Left lobe of liver (tissue), 2 donors: Measurements from ENCODE around the gene GCK. TPM values are rescaled to one million over a fixed set of nuclear protein-coding genes. Genes with fewer than 3 reads are reported as not detected.
"Not testable (repeated sequence)": the region's sequence is repeated elsewhere in the genome, so short reads cannot be mapped to it uniquely, and the experiment has no call there.

Experiments
- ATAC-seq: fragments of 200-7000 bp; cut with Tn5 transposase; one replicate; pipeline ENCODE4 v1.9.1; 2020; ENCODE audit warnings: mild to moderate bottlenecking, moderate library complexity
- DNase-seq: peaks from one replicate; pipeline ENCODE4 v3.0.0-alpha.2; 2020; ENCODE audit warnings: low spot score
- total RNA-seq: library from RNA; stranded (reverse); gene quantifications from one replicate; pipeline ENCODE4 v1.2.1, GENCODE V29; 2021
- donor health status: DM: no; HTN: no; CAD: no; lungs with moderate emphysema.
- donor health status: DM: no; HTN: yes; CAD: no.

GCK gene
- total RNA-seq, 1 donor from 2014 or later = 1.7 TPM

DNA sequence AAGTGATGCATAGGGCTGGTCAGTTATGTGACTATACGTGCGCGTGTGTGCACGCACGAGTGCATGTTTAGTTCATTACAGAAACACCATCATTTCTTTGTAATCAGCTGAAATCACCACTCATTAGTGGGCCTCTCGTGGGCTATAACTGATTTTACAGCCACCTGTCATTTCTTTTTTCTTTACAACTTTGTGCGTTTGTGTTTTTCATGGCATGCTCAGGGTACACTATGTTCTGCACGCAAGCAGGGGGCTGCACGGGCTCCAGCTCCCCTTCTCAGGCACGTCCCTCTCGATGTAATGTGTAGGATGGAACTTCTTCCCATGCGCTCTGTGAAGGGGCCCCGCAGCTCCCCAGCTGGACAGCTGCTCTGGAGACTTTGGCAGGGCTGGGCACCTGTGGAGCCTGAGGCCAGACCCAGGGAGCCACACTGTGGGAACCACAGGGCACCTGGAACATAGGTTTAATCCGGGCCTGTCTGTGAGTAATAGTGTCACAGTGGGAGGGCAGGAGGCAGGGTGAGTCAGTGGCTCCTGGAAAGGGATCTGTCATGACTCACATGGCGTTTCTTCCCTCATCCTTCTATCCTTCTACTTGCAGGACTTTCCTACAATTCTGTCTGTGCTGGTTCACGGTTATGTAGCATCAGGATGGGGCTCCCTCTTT is 4.9 kb downstream of the GCK start:
- ATAC-seq (no peak), DNase-seq (peak; percentile 35)

DNA sequence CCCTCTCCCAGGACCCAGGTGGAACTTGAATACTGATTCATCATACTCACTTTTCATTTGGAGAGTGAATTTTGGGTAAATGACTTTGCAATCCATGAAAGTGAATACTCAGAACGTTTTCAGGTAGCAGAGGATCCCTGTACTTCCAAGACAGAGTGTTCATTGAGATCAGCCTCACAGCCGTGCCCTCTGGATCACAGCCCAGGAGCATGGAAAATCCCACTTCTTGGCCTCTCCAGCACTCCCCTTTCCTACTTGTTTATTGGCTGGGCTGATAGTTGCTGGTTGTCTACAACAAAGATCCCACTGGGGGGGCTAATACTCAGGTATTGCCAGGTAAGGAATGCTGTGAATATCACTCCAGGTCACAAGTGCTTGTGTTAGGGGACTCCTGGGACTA is 5.9 kb downstream of the GCK start:
- ATAC-seq (no peak), DNase-seq (no peak)

DNA sequence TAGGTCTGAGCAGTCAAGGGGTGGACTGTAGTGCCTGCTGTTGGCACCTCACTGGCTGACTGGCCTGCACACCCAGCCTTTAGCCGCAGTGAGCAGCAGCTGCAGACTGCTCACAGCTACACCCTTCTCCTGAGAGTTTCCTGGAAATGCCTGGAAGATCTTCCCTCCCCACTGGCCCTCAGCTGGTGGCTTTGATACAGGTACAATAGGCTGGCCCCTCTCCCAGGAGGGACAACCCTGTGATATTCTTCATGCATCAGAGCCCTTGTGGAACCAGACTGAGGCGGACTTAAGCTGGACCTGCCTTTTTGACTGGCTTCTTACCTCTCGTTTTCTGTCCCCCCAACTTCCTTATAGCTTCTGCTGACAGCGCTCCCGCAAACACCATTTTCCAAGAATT is 6.4 kb downstream of the GCK start:
- ATAC-seq = no peak
- DNase-seq = peak; percentile 15

DNA sequence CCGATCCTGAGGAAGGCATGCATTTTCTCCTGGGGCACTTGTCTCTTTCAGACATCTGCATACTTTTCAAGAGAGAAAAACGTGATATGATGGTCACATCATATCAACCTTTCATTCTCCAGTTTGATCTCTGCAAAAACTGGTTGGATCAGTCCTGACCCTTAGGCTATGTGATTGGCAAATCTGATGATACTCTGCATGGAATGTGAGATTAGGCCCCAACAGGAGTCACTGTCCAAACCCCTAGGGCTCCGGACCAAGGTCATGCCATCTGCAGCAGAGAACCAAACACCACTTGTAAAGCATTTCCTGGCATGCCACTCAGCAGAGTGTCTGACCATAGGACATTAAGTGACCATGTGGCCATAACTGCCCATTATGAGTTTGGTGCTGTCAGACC is 8.6 kb downstream of the GCK start:
- ATAC-seq = no peak

DNA sequence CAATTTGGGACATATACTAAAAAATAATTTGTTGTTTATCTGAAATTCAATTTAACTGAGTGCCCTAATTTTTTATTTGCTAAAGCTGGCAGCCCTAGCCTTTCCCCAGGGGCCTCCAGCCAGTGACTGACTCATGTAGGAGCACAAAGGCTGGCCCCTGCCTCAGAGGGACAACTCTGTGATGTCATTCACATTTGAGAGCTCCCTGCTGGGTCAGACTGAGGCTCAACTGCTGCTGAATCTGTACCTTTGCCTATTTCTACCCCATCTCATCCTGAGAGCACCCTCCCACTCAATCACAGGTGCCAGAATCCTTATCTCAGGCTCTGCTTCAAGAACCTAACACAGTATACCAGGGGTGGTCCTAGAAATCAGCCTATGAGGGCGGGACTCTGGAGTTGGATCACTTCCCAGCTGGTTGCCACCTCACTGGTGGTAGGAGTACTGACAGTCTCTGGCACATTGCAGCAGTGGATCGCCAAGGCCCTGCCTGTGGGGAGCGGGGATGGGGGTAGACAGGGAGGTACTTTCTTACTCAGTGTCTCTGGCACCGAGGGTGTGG is 11.6 kb downstream of the GCK start:
- no peak for ATAC-seq

More for the DNA sequence above, 8.6 kb downstream of the GCK start:
- DNase-seq = peak; percentile 22

DNA sequence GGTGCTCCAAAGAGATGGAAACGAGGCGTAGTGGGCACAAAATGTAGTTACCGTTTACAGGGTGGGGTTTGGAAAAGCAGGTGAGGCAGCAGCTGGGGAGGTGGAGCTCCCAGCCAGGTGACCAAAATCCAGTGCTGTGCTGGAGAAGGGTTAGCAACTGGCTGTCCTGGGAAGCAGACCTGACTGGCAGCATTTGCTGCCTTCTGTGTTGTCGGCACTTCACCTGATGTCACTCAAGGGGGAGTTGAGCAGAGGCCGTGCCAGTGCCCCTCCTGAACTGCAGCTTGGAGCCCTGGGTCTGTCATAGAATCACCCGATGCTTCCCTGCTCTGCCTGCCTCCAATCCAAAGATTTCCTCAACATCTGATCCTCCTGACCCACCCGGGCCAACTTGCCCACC is 12.8 kb downstream of the GCK start:
- ATAC-seq (no peak), DNase-seq (peak; percentile 27)

More for the DNA sequence above, 11.6 kb downstream of the GCK start:
- peak; percentile 42 for DNase-seq

DNA sequence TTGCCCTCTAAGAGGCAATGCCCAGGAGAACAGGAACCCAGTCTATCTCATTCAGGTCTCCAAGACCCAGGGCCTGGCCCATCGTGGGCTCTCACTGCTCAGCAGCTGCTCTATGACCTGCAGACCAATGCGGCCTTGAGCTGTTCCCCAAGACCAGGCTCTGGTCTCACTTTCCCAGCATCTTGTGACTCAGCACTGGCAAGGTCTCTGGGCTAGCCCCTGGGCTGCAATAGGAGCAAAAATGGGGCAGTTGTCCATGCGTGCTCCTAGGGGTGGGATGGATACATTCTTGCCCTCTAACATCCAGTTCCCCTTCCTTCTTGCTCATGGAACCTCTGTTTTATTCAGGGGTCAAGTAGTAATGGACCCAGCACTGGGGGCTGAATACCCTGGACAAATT is 13.5 kb downstream of the GCK start:
- no peak for ATAC-seq

DNA sequence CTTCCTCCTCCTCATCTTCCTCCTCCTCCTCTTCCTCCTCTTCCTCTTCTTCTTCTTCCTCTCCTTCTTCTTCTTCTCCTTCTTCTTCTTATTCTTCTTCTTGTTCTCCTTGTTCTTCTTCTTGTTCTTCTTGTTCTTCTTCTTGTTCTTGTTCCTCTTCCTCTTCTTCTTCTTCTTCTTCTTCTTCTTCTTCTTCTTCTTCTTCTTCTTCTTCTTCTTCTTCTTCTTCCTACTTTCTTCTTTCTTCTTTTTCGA is 14.6 kb downstream of the GCK start:
- not testable (repeated sequence) for ATAC-seq, DNase-seq

More for the DNA sequence above, 13.5 kb downstream of the GCK start:
- DNase-seq = peak; percentile 24

DNA sequence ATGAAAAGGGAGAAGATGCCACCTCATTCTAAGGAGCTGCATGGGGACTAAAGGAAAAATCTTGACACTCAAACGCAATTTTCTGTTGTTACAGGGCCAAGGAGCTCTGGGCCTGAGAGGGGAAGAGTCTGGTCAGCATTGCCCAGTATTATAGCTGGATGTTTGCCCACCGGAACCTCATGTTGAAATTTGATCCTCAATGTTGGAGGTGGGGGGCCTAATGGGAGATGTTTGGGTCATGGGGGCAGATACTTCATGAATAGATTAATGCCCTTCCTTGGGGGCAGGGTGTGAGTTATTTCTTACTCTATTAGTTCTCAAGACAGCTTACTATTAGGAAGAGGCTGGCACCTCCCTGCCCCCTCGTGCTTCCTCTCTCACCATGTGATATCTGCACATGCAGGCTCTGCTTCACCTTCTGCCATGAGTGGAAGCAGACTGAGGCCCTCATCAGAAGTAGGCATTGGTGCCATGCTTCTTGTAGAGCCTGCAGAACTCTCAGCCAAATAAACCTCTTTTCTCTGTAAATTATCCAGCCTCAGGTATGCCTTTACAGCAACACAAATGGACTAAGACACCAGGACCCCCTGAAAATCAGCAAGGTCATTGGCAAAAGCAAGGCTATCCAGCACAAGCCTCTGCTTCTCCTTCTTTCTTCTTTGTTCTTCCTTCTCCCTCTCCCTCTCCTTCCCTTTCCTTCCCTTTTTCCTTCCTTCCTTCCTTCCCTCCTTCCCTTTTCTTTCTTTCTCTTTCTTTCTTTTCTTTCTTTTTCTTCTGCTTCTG is 15.1 kb downstream of the GCK start:
- ATAC-seq (no peak), DNase-seq (peak; percentile 11)

DNA sequence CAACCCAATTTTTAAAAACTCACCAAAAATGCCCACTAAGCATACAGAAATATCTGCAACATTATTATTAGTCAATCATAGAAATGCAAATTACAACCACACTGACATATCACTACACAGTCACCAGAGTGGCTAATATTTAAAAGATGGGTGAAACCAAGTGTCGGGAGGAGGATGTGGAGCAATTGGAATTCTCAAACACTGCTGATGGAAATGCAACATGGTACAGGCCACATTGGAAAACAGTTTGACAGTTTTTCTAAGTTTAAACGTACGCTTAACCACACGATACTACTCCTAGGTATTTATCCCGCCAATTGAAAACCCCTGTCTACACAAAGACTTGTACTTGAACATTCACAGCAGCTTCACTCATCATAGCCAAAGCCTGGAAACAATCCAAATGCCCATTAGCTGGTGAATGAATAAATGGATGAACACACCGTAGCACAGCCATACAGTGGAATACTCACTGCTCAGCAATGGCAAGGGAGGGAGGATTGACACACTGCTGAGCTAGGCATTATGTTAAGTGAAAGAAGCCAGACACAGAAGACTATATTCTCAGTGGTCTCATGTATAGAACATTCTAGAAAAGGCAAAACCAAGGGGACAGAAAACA is 16.3 kb downstream of the GCK start:
- ATAC-seq (no peak), DNase-seq (no peak)

DNA sequence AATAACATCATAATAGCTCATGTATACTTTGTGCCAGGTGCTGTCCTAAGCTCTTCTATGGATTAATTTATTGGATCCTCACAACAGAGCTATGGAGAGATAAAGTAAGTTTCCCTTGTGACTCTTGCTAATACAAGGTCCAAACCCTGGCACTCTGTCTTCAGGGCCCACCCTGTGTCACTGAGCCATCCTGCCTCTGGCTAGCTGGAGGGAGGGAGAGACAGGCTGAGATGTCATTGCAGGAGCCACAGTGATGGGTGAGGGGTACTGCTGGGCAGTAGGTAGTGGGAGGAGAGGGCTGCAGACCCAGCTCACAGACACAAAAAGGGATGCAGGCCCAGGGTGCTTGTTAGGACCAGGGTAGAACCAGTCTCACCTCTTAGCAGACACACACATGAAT is 16.9 kb downstream of the GCK start:
- no peak for ATAC-seq
- peak; percentile 6 for DNase-seq

DNA sequence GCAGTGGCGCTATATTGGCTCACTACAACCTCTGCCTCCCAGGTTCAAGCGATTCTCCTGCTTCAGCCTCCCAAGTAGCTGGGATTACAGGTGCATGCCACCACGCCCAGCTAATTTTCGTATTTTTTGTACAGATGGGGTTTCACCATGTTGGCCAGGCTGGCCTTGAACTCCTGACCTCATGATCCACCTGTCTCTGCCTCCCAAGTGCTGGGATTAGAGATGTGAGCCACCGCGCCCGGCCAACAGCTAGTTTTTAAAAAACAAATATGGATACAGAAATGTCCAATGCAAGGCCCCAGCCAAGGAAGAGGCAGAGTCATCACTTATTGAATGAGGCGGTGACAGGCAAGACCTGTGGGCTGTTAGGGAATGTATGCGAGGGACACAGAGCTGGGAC is 17.3 kb downstream of the GCK start:
- peak; percentile 15 for DNase-seq
- ATAC-seq = not testable (repeated sequence)

DNA sequence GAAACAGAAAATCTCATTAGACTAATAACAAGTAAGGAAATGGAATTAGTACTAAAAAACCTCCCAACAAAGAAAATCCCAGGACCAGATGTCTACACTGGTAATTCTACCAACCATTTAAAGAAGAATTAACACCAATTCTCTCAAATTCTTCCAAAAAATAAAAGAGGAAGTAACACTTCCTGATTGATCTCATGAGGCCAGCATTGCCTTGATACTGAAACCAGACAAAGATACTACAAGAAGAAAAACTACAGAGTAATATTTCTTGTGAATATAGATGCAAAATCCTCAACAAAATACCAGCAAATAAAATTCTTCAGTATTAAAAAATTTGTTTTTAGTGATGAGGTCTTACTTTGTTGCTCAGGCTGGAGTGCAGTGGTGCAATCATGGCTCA is 21.3 kb downstream of the GCK start:
- ATAC-seq (no peak), DNase-seq (no peak)

DNA sequence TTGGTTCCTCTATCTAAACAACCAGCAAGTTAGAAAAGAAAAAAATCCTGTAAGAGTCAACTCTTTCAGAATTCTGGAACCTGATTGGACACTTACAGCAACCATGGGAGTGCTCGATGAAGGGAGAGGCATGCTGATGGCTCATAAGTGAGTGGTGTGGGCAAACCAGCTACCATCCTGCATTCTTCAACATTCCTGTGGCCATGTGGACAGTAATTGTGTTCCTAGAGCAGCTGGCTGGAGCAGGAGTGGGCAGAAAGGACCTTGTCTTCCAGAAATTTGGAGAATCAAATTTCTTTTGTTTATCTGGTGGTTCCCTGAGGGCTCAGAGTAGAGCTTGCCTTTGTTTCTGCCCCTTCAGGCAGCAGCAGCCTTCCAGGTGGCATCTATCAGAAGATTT is 25.6 kb downstream of the GCK start:
- ATAC-seq (no peak), DNase-seq (no peak)

DNA sequence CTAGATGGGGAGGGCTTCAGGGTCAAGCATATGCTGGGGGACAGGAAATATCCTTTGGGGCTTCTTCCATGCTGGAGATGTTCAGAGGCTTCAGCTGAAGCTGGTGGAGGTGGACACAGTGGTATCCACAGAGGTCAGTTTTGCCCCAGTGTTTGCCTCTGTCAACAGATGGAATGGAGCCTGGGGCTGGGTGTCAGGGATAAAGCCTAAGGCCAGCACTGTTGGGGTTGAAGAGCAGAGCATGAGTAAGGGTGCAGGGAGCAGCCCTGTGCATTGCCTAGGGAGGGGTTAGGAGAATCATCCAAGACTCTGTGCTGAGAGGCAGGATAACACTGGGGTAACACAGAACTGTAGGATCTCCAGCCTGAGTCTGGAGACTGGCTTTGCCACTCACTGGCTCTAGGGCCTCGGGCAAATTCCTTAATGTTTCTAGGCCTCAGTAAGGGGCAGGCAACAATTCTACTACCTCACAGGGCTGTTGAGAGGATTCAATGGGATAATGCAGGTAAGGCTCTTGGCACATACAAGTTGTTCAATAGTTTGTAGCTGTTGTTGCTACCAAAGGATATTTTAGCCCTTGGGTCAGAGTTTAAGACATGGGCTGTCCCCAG is 26.3 kb downstream of the GCK start:
- ATAC-seq (peak; percentile 50), DNase-seq (peak; percentile 78)

DNA sequence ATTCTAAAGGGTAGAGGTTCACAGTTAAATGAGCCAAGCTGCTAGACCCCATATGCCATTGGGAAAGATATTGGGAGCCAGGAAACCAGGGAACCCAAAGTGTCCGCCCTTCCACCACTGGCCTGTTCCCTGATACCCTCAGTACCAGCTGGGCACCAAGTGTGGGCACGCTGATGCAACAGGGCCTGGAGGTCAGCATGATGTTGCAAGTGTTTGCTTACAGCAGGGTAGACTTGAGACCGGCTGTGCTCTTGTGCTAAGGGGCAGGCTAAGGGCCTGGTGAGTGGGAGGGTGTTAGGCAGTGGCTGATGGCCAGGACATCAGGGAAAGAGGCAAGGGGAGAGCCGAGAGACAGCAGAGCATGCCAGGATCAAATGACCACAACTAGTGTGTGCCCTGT is 27.1 kb downstream of the GCK start:
- ATAC-seq = peak; percentile 58

DNA sequence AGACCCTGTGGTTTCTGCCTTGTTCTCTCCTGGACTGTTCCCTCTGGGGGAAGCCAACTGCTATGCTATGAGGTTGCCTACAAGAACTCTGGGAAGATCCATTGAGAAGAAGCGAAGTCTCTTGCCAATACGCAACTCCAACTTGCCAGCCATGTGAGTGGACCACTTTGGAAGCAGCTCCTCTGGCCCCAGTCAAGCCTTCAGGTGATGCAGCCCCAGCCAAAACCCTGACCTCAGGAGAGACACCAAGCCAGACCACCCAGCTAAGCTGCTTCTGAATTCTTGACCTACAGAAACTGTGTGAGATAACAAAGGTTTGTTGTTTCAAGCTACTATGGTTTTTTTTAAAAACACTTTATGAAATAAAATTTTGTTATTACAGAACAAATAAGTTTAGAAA is 27.9 kb downstream of the GCK start:
- ATAC-seq = no peak

More for the DNA sequence above, 27.1 kb downstream of the GCK start:
- DNase-seq = peak; percentile 97

DNA sequence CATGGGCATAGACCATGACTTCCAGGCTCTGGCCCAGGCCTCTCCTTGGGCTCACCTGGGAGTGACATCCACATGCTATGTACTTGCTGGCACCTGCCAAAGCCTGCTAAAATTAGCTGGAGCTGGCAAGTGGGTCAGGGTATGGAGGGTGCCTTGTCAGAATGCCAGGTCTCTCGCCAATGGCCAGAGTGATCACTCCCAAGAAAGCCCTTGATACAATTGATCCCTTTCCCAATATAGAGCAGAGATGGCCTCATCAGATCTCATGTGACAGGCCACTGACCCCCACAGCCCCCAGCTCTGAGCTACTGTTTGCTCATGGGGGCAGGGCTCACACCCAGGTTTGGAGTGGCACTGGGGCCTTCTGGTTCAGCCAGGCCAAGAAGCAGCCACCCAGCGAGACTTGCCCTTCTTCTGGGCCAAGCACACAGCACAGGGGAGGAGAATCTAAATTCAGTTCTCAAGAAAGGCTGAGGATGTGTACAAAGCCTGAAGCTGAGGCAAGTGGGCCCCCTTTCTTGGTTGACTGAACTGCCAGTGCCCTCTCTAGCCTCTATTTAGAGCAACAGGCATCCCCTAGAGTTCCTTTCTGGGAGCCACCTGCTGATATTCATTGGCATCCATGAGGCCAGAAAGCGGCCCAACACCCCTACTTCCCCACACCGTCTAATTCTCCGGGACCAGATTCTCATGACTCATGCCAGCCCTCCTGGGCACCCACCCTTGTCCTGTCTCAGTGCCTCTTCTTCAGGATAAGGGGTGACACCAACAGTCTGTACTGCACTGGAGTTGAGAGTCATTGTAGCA is 29.2 kb downstream of the GCK start:
- peak; percentile 58 for ATAC-seq
- peak; percentile 95 for DNase-seq

More for the DNA sequence above, 27.9 kb downstream of the GCK start:
- DNase-seq = no peak

DNA sequence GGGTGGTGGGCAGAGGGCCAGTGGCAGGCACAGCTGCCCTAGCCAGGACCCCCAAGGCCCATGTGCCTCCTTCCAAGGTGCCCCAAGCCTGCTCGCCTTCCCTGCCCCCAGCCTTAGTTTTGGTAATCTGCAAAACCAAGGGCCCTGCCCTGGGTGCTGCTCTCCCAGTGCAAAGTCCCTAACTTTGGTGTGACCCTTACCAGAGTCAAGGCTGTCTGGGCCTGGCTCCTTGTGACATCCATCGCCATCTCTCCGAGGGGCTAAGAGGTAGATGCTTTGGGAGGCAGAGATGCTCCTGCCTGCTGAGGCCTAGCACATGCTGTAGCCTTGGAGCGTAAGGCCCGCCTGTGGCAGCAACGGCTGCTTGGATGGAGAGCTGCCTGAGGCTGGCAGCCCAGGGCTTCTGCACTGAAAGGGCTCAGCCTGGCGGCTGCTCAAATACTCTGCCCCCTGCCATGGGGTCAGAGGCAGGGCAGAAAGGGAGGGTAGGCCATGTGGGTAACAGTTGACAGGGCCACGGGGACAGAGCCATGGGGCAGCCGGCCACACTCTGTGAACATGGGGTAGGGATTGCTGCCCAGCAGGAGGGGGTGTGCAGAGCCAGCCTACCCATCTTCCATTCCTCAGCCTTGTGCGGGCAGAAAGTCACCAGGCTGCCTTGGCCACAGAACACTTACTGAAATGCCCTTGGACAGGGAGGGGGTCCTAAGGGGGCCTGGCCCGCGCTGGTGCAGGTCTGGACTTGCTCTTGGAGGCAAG is 30.2 kb downstream of the GCK start:
- DNase-seq (peak; percentile 88), ATAC-seq (peak; percentile 60)
